NAMALWA (cell line): ENCODE measurements around the gene LRCOL1.

Source experiments
- DNase-seq: peaks from one replicate; pipeline ENCODE4 v3.0.0-alpha.2; 2015; ENCODE audit warnings: low spot score

LRCOL1 gene

DNA sequence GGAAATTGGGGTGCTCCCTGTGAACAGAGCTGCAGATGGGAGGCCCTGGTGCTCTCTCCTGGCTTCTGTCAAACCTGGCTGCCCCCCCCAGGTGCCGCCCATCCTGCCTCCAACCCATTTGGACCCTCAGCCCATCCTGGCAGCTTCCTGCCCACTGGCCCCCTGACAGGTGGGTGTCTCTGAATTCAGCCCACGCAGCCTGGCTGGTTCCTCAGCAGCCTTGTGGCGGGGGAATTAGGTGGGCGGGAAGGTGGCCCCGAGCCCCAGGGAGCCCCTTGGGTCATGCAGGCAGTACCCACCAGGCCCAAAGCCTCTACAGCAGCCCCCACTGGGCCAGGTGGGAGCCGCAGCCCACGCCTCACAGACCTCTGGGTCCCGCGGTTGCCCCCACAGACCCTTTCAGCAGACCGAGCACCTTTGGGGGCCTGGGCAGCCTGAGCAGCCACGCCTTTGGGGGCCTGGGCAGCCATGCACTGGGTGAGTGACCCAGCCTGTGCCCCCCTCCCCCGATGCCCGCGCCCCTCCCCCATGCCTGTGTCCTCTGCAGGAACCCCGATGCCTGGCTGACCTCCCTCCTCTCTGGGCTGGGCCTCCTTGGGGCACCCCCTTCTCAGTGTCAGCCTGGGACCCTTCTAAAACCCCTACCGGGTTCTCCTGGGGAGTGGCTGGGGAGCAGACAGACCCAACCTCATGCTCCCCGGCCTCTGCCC, 28.9 kb downstream of the LRCOL1 start:
- DNase-seq: no peak

- no peak for DNase-seq
These were observed 29.6 kb downstream of the LRCOL1 start for GRCh38 chr12:132580701-132581292.

DNA sequence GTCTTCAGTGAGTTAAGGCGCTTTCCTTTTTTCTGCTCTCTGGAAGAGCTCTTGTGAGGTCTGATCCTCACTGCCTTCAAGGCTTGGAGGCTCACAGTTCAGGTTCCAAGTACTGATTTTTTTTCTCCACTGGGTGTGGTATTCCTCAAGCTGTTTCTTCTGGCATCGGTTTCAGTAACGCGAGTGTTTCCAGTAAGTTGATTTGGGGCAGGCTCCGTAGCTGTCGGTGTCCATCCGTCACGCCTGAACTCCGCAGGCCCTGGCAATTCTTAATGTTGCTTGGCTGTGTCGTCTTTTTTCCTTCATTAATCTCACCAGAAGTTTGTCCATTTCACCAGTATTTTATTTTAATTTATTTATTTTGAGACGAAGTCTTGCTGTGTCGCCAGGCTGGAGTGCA, 30.6 kb downstream of the LRCOL1 start:
- DNase-seq: no peak

GRCh38 chr12:132578826-132579225, 31.6 kb downstream of the LRCOL1 start:
- no peak for DNase-seq

- no peak for DNase-seq
These were observed 32.3 kb downstream of the LRCOL1 start for GRCh38 chr12:132578118-132578517.

GRCh38 chr12:132577191-132577920, 33.0 kb downstream of the LRCOL1 start:
- no peak for DNase-seq

- no peak for DNase-seq
These were observed 33.7 kb downstream of the LRCOL1 start for GRCh38 chr12:132576701-132577100.

DNA sequence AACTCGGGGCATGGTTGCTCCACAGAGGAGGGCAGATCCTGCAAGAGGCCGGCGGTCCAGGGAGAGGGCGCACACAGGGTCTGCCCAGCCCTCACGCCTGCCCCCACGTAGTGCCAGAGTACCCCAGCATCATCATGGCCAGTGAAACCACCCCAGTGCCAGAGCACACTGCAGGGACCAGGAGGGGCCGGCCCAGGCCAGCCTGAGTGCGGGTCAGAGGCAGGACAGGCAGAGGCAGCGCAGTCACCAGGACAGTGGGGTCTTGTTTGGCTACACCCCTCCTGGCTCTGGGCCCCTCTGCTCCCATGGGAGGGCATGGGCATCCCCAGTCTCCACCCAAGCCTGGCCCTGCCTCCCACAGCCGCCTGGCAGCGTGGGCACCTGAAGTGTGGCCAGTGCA, 34.7 kb downstream of the LRCOL1 start:
- DNase-seq: no peak

- no peak for DNase-seq
These were observed 35.9 kb downstream of the LRCOL1 start for GRCh38 chr12:132574271-132574996.

- no peak for DNase-seq
These were observed 37.3 kb downstream of the LRCOL1 start for GRCh38 chr12:132572801-132573760.

DNA sequence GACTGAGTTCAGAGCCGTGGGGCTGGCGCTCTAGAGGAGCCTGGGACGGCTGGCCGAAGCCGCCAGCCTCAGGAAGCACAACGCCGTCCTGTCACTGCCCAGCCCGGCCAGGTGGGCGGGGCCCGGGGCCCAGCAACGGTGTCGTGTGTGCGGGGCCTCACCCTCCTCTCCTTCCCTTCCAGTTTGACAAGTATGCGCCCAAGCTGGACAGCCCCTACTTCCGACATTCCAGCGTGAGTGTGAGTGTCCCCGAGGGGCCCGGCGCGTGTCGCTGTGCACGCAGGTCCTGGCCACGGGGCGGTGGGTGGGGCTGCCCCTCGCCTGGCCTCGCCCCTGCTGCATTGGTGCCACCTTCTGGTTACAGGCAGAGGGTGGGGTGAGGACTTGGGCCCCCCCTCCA, 38.3 kb downstream of the LRCOL1 start:
- DNase-seq: no peak

GRCh38 chr12:132571598-132571997, 38.8 kb downstream of the LRCOL1 start:
- DNase-seq: no peak

DNA sequence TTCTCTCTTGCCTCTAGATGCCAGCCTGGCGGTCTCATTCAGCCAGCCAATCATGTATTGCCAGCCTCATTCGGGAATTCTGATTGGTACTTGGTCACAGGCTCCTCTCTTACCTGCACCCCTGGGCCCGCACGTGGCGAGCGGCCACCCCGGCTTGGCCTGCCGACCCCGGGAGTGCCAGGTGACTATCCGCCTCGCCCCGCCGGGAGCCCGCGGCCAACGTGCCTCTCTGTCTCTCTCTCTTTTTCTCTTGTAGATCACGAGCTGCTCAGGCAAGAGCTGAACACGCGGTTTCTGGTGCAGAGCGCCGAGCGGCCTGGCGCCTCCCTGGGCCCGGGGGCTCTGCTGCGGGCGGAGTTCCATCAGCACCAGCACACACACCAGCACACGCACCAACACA, 39.3 kb downstream of the LRCOL1 start:
- DNase-seq: no peak

DNA sequence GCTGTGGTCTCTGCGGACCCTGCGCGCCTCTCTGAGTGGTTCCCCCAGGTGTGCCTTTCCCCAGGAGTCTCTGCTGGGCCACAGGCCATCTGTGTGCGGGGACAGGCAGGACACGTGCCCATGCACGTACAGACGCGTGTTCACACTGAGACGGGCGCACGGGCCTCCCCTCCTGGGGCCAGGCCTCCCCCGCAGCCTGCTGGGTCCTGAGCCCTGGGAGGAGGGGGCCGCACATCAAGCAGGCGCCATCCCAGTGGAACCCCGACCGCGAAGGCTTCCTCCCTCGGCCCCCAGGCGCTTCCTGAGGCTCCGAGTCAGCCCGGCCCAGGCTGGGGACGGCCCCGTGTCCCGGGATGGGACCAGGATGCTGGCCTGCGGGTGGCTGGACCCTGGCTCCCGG, 39.7 kb downstream of the LRCOL1 start:
- DNase-seq: no peak

DNA sequence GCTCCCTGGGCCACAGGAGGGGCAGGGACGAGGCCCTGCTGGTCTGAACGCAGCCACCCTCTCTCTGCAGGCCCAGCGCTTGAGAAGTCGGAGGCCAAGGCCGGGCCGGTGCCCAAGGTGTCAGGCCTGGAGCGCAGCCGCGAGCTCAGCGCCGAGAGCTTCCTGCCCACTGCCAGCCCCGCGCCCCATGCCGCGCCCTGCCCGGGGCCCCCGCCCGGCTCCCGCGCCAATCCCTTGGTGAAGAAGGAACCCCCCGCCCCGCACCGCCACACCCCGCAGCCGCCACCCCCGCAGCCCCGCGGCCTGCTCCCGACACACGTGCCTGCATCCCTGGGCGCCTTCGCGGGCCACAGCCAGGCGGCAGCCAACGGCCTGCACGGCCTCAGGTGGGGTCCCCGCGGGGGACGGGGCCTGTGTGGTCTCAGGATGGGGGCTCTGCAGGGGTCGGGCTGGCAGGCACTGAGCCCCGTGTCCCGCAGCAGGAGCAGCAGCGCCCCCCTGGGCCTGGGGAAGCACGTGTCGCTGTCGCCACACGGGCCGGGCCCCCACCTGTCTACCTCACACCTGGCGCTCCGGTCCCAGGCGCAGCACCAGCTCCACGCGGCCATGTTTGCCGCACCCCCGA, 40.4 kb downstream of the LRCOL1 start:
- no peak for DNase-seq

DNA sequence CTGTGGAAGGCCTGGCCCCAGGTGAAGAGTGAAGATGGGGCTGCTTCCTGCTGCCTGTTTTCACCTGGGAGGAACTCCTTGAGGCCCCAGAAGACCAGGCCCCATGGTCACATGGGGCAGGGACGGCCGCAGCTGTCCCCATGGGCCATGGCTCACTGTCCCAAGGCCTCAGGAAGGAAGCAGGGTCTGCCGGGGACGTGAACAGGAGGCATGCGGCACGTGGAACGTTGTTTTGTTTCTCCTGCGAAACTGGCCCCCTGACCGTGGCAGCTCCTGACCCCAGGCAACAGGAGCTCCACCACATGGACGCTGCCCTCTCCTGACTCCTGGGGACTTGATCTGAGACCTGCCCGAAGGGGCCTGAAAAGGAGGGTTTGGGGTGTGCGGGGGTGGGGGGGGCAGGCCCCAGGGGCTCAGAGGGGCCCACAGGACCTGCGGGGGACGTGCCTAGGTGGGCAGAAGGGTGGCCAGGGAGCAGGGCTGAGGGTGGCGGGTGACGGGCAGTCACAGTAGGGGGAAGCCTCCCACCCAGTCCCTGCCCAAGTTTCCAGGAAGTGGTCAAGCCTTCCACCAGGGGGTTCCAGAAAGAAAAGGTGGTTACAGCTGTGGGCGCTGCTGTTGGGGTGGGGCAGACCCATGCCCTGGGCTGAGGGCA, 41.4 kb downstream of the LRCOL1 start:
- DNase-seq: no peak

GRCh38 chr12:132568301-132568700, 42.1 kb downstream of the LRCOL1 start:
- no peak for DNase-seq

GRCh38 chr12:132566516-132567131, 43.8 kb downstream of the LRCOL1 start:
- no peak for DNase-seq

DNA sequence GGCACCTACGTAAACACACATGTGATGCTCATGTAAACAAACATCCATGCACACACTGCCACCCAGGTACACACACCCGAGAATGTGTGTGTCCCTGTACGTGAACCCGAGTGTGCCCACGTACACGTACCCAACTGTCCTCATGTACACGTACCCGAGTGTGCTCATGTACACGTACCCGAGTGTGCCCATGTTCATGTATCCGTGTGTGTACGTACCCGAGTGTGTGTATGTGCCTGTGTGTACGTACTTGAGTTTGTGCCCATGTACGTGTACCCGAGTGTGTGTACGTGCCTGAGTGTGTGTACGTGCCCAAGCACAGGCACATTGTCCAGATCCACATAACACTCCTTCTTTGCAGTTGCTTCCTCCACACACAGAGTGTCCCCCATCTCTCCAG, 45.0 kb downstream of the LRCOL1 start:
- no peak for DNase-seq

DNA sequence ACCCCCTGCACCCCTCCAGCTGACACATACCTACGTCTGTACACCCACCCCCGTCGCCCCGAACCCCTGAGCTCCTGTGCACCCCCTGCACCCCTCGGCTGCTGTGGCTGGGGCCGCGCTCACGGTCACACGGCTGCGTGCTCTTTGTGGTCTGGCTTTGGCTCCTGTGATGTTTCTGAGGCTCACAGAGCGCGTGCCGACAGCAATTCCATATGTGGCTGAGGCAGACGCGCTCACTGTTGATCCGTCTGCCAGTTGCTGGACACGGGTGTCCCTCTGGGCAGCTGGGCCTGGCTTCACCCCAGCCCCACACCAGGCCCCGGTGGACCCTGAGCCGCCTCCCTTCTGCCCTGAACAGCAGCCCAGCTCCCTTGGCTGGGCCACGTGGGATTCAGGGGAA, 46.5 kb downstream of the LRCOL1 start:
- DNase-seq: no peak
